Activated naive CD4-positive, alpha-beta T cell treated with anti-CD3 and anti-CD28 coated beads for 36 hours (primary cell): ENCODE measurements around the gene NRF1. TPM values are rescaled to one million over a fixed set of nuclear protein-coding genes. Genes with fewer than 3 reads are reported as not detected.
"Not testable (repeated sequence)": the region's sequence is repeated elsewhere in the genome, so short reads cannot be mapped to it uniquely, and the experiment has no call there.

ENCODE experiments used
- CTCF ChIA-PET: fragments of 350-600 bp; sonication (Branson Sonifier 250); formaldehyde crosslinking; loops from one replicate; lab custom pipeline; 2021; ENCODE audit warnings: antibody characterized with exemption; lab: Charles Lee
- DNase-seq: peaks from one replicate; pipeline ENCODE4 v3.0.0-alpha.2; 2020
- H3K27ac Mint-ChIP-seq: one replicate; pipeline ENCODE4 v1.8.0; 2021; ENCODE audit warnings: mild to moderate bottlenecking, mixed read lengths
- H3K27me3 Mint-ChIP-seq: one replicate; pipeline ENCODE4 v1.8.0; 2021; ENCODE audit warnings: low read depth, mixed read lengths
- H3K36me3 Mint-ChIP-seq: one replicate; pipeline ENCODE4 v1.8.0; 2021; ENCODE audit warnings: low read depth, mixed read lengths
- H3K4me1 Mint-ChIP-seq: one replicate; pipeline ENCODE4 v1.8.0; 2021; ENCODE audit warnings: low read depth, mixed read lengths
- H3K4me3 Mint-ChIP-seq: one replicate; pipeline ENCODE4 v1.8.0; 2021; ENCODE audit warnings: mild to moderate bottlenecking, moderate library complexity, mixed read lengths
- H3K9me3 Mint-ChIP-seq: one replicate; pipeline ENCODE4 v1.8.0; 2021; ENCODE audit warnings: mixed read lengths
- intact Hi-C: fragments of 100-400 bp; cut with micrococcal nuclease; formaldehyde crosslinking; loops from one replicate; pipeline ENCODE4 v1.15.1; 2023
- total RNA-seq, 2 experiments: library from RNA; stranded (reverse); gene quantifications; one replicate each; pipeline ENCODE4 v1.2.3, GENCODE V29; 2021

Gene NRF1
- total RNA-seq, 2 experiments from 2014 or later: 18.5 to 21.5 TPM

DNA sequence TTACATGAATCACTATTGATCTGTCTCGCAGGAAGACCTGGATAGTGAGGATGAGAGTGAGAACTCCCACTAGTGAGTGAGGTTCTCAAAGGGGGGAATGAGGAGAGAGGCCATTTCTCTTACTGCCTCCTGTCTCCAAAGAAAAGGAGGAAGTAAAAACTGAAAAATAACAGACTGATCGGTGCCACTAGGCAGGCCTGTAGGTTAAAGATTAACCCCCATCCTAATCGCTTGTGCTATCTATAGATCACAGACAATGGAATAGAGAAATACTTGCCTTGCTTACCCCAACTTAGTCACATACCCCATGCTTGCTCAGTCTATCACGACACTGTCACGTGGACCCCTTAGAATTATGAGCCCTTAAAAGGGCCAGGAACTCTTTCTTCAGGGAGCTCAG lies 25.3 kb upstream of the NRF1 start:
- H3K27ac Mint-ChIP-seq, H3K36me3 Mint-ChIP-seq, intact Hi-C loops, H3K27me3 Mint-ChIP-seq, H3K4me1 Mint-ChIP-seq, CTCF ChIA-PET, DNase-seq, H3K4me3 Mint-ChIP-seq: not testable (repeated sequence)
- H3K9me3 Mint-ChIP-seq: peaks cover 15% of the 10 kb centered on the region

DNA sequence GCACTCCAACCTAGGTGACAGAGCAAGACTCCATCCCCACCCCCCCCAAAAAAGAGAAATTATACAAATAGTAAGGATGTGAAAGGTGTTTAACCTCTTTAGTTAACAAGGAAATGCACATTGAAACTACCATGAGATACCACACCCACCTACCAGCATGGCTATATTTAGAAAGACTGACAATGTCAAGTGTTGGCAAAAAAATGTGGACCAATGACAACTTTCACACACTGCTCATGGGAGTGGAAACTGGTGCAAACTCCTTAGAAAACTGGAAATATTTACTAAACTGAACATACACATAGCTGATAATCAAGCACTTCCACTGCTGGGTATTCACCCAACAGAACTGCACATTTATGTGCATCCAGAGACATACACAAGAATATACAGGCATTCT lies 23.3 kb upstream of the NRF1 start:
- Mint-ChIP-seq H3K4me1 (no peaks in the 10 kb centered on the region), H3K9me3 (peaks cover 15% of the 10 kb centered on the region), H3K36me3 (no peaks in the 10 kb centered on the region), H3K4me3 (no peak overlapping the region), H3K27me3 (peaks cover 4% of the 10 kb centered on the region), H3K27ac (no peak overlapping the region)
- CTCF ChIA-PET: interaction anchor here (0.6 kb wide), 1 partner anchor 421 kb away, joined by 4 read pairs; no protein-coding TSS in a partner anchor
- no peak for DNase-seq
- intact Hi-C loops: no loop called here

GRCh38 chr7:129591868-129592267 lies 19.7 kb upstream of the NRF1 start:
- Mint-ChIP-seq H3K36me3 (no peaks in the 10 kb centered on the region), H3K27ac (no peak overlapping the region), H3K4me3 (no peak overlapping the region), H3K4me1 (no peaks in the 10 kb centered on the region), H3K27me3 (peaks cover 4% of the 10 kb centered on the region), H3K9me3 (peaks cover 3% of the 10 kb centered on the region)
- CTCF ChIA-PET: no interaction called here
- no peak for DNase-seq
- intact Hi-C loops: no loop called here

GRCh38 chr7:129596386-129596785 lies 15.1 kb upstream of the NRF1 start:
- CTCF ChIA-PET, H3K9me3 Mint-ChIP-seq, H3K36me3 Mint-ChIP-seq, H3K27ac Mint-ChIP-seq, DNase-seq, H3K27me3 Mint-ChIP-seq, H3K4me1 Mint-ChIP-seq, H3K4me3 Mint-ChIP-seq, intact Hi-C loops: not testable (repeated sequence)

- Mint-ChIP-seq H3K4me1 (no peaks in the 10 kb centered on the region), H3K36me3 (no peaks in the 10 kb centered on the region), H3K27me3 (no peaks in the 10 kb centered on the region), H3K9me3 (no peaks in the 10 kb centered on the region), H3K27ac (no peak overlapping the region), H3K4me3 (no peak overlapping the region)
- CTCF ChIA-PET: interaction anchor here (0.6 to 1.2 kb wide), 2 partner anchors 15 to 241 kb away, joined by 3 read pairs; no protein-coding TSS in a partner anchor
- intact Hi-C loops: no loop called here
- DNase-seq: no peak
Observed at GRCh38 chr7:129597672-129598071, 13.8 kb upstream of the NRF1 start.

GRCh38 chr7:129599174-129599573 lies 12.3 kb upstream of the NRF1 start:
- Mint-ChIP-seq H3K9me3 (no peaks in the 10 kb centered on the region), H3K36me3 (no peaks in the 10 kb centered on the region), H3K4me1 (peaks cover 3% of the 10 kb centered on the region), H3K27ac (no peak overlapping the region), H3K4me3 (no peak overlapping the region), H3K27me3 (no peaks in the 10 kb centered on the region)
- intact Hi-C loops: no loop called here
- CTCF ChIA-PET: no interaction called here
- no peak for DNase-seq

- H3K27ac Mint-ChIP-seq, H3K9me3 Mint-ChIP-seq, H3K27me3 Mint-ChIP-seq, DNase-seq, intact Hi-C loops, H3K4me3 Mint-ChIP-seq: not testable (repeated sequence)
- H3K36me3 Mint-ChIP-seq: peaks cover 15% of the 10 kb centered on the region
- CTCF ChIA-PET: interaction anchor here (0.7 kb wide), 1 partner anchor 408 kb away, joined by 6 read pairs; no protein-coding TSS in a partner anchor
- H3K4me1 Mint-ChIP-seq: peaks cover 18% of the 10 kb centered on the region
Observed at GRCh38 chr7:129603594-129603993, 7.9 kb upstream of the NRF1 start.

- H3K27ac Mint-ChIP-seq, CTCF ChIA-PET, H3K9me3 Mint-ChIP-seq, H3K27me3 Mint-ChIP-seq, DNase-seq, intact Hi-C loops, H3K4me3 Mint-ChIP-seq: not testable (repeated sequence)
- Mint-ChIP-seq H3K36me3 (peaks cover 17% of the 10 kb centered on the region), H3K4me1 (peaks cover 19% of the 10 kb centered on the region)
Observed at GRCh38 chr7:129604021-129604420, 7.5 kb upstream of the NRF1 start.

DNA sequence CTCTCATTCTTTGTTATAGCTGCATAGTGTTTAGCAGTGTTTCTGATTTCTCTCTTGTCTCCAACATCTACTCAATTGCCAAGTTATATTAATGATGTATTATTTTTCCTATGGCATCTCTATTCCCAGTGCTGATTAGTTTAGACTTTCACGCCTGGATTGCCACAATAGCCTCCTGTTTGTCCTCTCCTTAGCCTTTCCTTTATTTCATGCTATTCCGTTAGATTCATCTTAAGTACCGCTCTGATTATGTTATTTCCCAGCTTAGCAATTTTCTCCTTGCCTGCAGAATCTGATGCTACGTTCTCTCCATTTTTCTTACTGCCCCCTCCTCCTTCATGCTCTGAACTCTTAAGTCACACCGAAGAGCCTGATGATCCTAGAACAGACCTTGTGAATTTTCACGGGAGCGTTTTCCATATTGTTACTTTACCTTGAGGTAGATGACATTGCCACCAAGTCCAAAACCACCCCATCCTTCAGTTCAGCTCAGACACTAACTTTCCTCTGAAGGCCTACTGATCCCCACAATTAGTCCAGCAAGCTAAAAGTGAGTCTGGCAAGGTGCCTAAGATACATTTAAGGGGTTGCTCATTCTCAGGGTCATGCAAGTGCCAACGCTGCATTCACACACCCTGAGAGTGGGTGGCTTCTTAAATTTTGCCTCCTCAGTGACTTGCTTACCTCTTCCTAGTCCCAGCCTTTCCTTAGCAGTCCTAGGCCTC lies 6.6 kb upstream of the NRF1 start:
- intact Hi-C loops: no loop called here
- DNase-seq: no peak
- H3K27me3 Mint-ChIP-seq: no peaks in the 10 kb centered on the region
- peaks cover 25% of the 10 kb centered on the region for H3K36me3 Mint-ChIP-seq
- H3K9me3 Mint-ChIP-seq: no peaks in the 10 kb centered on the region
- peaks cover 28% of the 10 kb centered on the region for H3K4me1 Mint-ChIP-seq
- CTCF ChIA-PET: interaction anchor here (0.6 to 1.4 kb wide), 2 partner anchors 11 to 459 kb away, joined by 3 to 5 read pairs; no protein-coding TSS in a partner anchor
- H3K27ac Mint-ChIP-seq: no peak overlapping the region
- H3K4me3 Mint-ChIP-seq: no peak overlapping the region

DNA sequence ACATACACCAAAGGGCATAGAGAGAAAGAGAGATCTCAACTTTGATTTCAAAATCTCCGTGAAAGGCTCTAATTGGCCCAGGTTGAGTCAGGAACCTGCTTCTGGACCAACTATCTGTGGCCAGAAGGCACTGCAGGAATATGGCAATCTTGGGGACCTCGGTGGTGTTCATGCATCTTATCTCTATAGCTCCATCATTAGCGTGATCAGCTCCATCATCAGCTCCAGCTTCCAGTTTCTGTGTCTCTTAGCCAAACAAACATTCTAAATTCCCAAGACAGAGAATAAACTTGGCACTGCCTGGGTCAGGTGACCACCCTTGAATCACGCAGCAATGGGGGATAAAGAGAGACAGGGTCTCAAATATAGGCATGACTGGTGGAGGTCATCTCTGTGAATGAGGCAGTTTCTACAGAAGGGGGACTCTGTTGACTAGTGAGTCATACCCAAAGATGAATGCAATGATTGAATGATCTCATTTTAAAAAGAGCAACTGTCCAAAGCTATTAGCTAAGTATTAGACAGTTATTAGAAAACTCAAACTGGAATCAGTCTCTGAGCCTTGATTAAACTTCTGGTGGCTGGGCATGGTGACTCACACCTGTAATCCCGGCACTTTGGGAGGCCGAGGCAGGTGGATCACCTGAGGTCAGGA lies 5.4 kb upstream of the NRF1 start:
- DNase-seq: no peak
- H3K27me3 Mint-ChIP-seq: no peaks in the 10 kb centered on the region
- no peaks in the 10 kb centered on the region for H3K9me3 Mint-ChIP-seq
- CTCF ChIA-PET: interaction anchor here (0.8 to 1.4 kb wide), 3 partner anchors 10 to 67 kb away, joined by 3 to 5 read pairs (median 3); no protein-coding TSS in a partner anchor
- no peak overlapping the region for H3K27ac Mint-ChIP-seq
- H3K4me1 Mint-ChIP-seq: peaks cover 36% of the 10 kb centered on the region
- intact Hi-C loops: loop anchor here (2.0 kb wide), 1 partner anchor 263 kb away; no protein-coding TSS in a partner anchor
- H3K36me3 Mint-ChIP-seq: peaks cover 35% of the 10 kb centered on the region
- H3K4me3 Mint-ChIP-seq: no peak overlapping the region

GRCh38 chr7:129606803-129607202 lies 4.7 kb upstream of the NRF1 start:
- Mint-ChIP-seq H3K9me3 (no peaks in the 10 kb centered on the region), H3K36me3 (peaks cover 35% of the 10 kb centered on the region), H3K4me3 (no peak overlapping the region), H3K27me3 (no peaks in the 10 kb centered on the region), H3K27ac (peak overlapping the region; percentile 32), H3K4me1 (peaks cover 36% of the 10 kb centered on the region)
- peak; percentile 33 for DNase-seq
- CTCF ChIA-PET: interaction anchor here (0.9 to 1.6 kb wide), 3 partner anchors 37 to 239 kb away, joined by 3 to 5 read pairs (median 4); no protein-coding TSS in a partner anchor
- intact Hi-C loops: loop anchor here (1.0 to 2.0 kb wide), 3 partner anchors 104 to 264 kb away; no protein-coding TSS in a partner anchor

DNA sequence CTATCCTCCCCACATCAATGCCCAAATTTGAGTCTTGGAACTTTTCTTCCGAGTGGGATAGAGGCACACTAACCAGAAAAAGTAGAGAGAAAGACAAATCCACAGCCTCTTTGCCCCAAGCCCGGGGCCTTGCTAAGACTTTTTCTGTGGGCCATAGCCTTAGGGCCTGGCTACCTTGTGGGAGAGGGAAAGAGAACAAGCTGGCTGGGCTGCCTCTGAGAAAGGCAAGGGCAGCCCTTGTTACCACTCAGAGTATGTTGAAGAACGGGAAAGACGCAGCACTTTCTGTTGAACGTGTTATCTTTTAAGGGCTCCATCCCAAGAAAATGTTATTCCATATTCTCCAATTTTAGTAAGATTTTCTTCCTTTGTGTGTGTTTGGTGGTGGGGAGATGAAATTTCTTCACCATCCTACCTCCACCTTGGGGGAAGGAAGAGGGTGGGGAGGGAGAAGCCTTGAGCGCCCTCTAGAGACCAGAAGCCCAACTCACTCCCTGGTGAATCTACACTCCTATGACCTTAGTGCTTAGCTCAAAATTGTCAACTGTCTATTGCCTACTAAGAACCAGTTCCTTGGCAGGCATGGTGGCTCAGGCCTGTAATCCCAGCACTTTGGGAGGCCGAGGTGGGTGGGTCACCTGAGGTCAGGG lies 3.9 kb upstream of the NRF1 start:
- intact Hi-C loops: loop anchor here (1.0 to 2.0 kb wide), 3 partner anchors 104 to 265 kb away; no protein-coding TSS in a partner anchor
- peak; percentile 68 for DNase-seq
- Mint-ChIP-seq H3K4me3 (no peak overlapping the region), H3K27me3 (no peaks in the 10 kb centered on the region), H3K9me3 (no peaks in the 10 kb centered on the region), H3K36me3 (peaks cover 35% of the 10 kb centered on the region), H3K27ac (no peak overlapping the region), H3K4me1 (peaks cover 36% of the 10 kb centered on the region)
- CTCF ChIA-PET: interaction anchor here (0.6 to 1.6 kb wide), 5 partner anchors 32 to 240 kb away, joined by 3 to 5 read pairs (median 4); no protein-coding TSS in a partner anchor
